HG02571 (cell line): ENCODE results near the gene CDK15.
"Not testable (repeated sequence)": the region's sequence is repeated elsewhere in the genome, so short reads cannot be mapped to it uniquely, and the experiment has no call there.

Experiments
- ATAC-seq: cut with Tn5 transposase; IDR thresholded peaks from one replicate; pipeline ENCODE4 v1.9.1; 2021; ENCODE audit warnings: mild to moderate bottlenecking, moderate library complexity; ENCODE audit not compliant: unreplicated experiment

CDK15 gene

DNA sequence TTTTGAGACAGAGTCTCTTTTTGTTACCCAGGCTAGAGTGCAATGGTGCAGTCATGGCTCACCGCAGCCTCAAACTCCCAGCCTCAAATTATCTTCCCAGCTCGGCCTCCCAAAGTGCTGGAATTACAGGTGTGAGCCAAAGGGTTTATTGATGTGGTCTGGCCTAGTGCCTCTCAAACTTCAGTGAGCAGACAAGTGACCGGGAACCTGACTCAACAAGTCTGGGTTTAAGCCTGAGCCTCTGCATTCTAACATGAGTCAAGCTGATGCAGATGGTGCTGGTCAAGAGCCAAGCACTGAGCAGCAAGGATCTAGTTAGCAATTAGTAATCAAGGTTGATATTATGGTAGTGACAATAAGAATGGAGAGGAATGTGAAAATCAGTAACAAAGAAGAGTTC lies 21.3 kb downstream of the CDK15 start:
- no peak for ATAC-seq

DNA sequence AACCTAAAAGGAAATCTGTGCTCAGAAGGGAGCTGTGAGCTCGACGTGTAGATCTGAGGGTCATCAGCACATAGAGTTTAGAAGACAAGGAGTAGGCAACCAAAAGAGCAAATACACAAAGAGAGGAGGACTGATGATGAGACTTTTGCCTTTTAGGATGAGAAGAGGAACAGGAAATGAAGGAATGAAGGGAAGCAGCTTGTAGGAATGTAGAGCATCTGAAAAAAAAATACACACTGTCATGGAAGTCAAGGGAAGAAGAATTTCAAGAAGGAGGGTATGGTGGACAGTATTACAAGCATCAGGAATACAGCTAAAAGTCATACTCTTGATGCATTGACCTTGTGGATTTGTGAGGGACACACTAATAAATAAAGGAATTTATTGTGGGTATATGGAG lies 21.9 kb downstream of the CDK15 start:
- no peak for ATAC-seq

DNA sequence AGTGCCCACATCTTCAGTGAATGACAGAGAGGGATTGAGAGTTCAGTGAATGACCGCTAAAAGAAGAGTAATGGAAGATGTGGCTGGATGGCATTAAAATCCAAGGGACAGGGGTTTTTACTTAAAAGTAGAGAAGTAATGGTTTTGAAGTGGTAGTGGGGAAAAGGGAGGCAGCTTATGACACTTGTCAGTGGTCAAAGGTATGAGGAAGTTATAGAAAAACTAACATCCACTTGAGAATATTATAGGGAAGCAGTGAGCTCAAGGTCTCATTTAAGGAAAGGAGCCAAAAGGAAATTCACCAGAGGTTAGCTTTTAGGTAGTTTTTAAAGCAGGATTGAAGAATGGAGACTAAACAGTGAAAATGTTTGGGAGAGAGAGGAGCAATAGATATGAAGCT lies 24.3 kb downstream of the CDK15 start:
- no peak for ATAC-seq

DNA sequence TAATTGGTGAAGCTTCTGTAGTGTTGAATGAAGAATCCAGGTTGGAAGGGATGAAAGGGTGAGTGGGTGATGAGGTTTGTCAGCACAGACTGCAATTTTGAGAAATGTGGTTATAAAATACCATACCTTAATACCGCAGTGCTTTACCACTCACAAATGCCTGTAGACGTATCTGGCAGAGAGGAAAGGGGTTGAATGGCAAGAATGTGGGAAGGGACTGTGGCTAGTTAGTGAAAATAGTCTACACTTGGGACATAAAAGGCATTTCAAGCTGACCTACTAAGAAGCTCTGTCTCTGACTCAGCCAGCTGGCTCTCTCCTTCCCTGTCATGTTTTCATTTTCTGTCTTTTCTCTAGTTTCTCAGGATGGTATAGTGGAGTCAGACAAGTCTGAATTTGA lies 25.1 kb downstream of the CDK15 start:
- ATAC-seq, result no peak

DNA sequence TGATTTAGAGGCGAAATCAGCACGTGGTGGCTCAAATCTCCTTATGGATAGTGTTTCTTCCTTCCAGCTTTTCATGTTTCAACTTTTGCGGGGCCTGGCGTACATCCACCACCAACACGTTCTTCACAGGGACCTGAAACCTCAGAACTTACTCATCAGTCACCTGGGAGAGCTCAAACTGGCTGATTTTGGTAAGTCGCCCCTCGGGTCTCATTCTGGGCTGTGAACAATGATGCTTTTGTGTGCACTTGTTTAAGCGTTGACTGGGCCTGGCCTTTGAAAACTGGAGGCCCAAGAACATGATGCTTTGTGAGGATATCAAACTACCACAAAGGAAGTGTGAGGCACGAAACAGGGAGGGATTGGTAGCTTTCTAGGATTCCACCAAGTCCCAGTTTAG lies 27.4 kb downstream of the CDK15 start:
- ATAC-seq, result no peak

DNA sequence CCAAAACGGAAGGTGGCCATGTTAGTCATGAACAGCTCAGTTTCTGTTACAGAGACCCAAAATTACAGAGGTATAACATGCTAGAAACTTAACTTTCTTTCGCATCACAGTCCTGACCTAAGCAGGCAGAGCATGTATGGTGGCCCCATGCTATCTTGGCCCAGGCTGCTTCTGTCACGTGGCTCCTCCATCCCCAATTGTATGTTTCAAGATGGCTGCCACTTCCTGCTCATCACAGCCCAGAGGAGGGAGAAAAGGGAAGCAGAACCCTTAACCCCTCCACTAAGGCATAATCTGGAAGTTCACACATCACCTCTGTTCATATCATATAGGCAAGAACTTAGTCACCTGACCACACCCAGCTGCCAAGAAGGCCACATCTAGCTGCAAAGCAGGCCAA lies 28.7 kb downstream of the CDK15 start:
- no peak for ATAC-seq

DNA sequence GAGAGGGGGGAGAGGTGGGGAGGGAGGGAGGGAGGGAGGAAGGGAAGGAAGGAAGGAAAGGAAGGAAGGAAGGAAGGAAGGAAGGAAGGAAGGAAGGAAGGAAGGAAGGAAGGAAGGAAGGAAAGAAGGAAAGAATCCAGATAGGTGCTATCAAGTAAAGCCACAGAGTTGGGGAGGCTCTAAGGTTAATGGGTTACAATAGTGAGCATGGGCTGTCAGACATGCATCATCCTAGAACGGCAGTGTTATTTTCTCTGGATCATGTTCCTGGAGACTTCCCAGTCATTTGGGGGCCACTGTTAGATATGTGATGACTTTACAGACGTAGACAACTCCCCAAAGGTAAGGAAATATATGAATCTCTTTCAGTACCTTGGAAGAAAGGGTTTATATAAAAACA lies 31.1 kb downstream of the CDK15 start:
- ATAC-seq, result no peak

DNA sequence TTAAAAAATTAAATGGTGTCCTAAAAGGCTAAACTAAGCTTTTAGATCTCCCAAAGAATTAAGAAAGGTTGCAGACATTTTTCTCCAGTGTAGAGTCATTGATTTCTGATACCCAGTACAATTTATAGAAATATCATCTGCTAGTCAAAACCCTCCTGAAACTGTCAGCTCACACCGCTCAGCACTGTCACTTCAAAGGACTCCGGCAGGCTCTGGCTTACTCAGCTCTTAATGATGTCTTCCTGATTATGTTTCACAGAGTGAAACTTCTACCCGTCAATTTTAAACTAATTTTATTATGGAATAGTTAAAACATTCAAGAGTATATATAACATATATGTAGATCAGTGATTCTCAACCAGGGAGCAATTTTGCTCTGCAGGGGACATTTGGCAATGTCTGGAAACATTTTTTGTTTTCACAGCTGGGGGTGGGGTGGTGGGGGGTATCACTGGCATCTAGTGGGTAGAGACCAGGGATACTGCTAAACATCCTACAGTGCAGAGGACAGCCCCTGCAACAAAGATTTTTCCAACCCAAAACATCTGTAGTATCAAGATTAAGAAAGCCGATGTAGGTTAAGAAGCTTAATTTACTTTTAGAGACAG lies 31.6 kb downstream of the CDK15 start:
- no peak for ATAC-seq

DNA sequence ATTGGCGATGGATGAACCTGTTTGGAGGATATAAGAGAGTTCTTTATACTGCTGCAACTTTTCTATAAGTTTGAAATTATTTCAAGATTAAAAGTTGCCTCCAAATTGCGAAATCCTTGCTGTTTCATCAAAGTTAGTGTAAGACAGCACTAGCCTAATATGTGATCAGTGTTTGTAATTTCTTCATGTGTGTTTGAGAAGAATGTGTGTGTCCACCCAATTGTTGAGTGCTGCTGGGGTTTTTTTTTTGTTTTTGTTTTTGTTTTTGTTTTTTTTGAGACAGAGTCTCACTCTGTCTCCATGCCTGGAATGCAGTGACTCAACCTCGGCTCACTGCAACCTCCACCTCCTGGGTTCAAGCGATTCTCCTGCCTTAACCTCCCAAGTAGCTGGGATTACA lies 33.4 kb downstream of the CDK15 start:
- no peak for ATAC-seq

DNA sequence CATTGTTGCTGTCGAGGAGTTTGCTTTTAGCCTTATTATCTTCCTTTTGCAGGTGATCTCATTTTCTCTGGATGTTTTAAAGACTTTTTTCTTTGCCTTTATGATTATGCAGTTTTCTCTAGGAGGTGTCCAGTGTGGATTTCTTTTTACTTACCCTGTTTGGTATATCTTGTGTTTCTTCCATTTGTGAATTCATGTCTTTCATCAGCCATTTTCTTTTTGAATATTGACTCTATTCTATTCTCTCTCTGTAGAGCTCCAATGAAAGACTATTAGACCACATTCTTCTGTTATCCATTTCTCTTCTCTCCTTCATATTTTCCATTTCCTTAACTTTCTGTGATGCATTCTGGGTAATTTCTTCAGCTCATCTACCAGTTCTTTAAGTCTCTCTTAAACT lies 34.4 kb downstream of the CDK15 start:
- no peak for ATAC-seq

DNA sequence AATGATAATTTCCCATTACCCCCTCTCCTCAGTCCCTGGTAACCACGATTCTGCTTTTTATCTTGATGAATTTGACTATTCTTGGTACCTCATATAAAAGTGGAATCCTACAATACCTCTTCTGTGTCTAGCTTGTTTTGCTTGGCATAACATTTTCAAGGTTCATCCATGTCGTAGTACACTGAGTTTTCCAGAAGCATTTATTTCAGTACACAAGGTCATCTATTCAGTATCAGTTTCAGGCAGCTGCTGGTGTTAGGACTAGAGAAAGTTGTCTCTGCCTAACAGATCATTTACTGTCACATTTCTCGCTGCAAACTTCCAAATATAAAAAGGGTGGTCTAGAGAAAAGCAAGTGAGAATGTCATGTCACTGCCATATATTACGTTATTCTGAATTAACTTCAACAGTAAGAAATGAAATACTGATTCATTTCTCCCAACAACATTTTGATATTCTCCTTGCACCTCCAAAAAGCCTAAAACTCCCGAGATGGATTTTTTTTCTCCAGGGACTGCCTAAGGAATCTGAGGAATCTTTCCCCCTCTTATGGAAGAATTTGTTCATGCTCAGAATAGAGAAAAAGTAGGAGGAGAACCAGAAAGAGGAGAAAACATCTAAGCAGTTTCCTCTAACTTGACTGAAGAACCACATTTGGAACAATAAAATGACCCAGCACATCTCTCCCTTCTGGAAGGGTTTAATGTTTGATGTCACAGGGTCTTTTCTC lies 36.0 kb downstream of the CDK15 start:
- no peak for ATAC-seq

DNA sequence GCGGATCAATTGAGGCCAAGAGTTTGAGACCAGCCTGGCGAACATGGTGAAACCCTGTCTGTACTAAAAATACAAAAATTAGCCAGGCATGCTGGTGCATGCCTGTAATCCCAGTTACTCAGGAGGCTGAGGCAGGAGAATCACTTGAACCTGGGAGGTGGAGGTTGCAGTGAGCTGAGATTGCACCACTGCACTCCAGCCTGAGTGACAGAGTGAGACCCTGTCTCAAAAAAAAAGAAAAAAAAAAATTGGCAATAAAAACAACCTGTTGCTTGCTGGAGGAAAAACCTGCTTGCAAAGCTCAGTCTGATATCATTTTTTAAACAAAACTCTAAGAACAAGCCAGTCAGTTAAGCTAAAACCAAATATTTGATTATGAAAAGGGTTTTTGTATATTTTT lies 38.6 kb downstream of the CDK15 start:
- ATAC-seq, result not testable (repeated sequence)

DNA sequence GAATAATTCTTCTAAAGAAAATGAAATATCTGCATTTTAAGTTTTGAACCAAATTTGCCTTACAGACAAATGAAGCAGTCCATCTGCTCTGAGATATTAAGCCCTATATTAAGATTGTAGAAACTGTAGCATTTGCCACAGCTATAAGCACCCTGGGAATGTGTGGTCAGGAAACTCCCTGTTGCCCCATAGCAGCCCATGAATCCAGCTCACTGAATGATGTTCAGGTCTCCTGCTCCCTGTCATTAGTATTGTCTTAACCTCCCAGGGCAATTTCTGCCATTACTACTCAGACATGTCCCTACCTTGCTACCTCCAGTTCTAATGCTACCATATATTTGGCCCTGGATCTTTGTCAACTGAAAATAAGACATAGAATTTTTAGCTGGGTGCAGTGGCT lies 41.1 kb downstream of the CDK15 start:
- ATAC-seq, result no peak

DNA sequence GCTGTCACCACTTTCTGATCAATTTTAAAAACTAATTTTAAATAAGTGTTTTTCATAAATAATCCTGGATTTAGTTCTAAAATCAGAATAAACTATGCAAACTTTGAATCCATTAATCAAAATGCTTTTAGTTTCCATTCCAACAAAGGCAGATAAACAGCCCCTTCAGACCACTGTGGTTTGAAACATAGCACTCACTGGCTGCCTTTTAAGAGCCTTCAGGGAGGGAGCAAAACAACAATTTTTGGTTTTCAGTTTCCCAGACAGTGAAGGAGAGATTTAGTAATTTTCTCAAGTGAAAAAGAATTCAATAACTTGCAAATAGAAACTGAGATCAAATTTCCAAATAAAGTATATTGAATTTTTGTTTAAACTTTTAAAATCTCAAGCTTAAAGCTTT lies 46.1 kb downstream of the CDK15 start:
- no peak for ATAC-seq

DNA sequence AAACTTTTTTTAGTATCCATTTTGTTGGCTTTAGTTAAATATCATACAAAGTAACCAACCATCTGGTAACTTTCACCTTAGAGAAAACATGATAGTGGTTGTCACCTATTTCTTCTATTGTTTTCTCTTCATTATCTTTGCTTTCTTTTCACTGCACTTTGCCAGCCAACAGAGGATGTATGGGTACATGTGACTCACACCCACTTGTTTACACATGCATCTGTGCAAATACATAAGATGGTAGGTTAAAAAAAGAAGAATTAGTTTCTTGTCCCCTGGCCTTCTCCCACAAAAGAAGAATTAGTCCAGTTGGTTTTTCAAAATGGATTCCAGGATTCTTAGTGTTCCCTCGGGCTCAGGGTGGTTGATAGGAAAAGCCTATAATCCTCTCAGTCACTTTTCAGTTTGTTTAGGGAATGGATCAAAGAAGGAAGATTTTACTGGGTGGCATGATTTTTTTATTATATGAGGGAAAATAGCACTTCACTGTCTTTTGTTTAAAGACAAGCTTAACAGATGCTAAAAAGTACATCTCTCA lies 46.6 kb downstream of the CDK15 start:
- ATAC-seq, result no peak

DNA sequence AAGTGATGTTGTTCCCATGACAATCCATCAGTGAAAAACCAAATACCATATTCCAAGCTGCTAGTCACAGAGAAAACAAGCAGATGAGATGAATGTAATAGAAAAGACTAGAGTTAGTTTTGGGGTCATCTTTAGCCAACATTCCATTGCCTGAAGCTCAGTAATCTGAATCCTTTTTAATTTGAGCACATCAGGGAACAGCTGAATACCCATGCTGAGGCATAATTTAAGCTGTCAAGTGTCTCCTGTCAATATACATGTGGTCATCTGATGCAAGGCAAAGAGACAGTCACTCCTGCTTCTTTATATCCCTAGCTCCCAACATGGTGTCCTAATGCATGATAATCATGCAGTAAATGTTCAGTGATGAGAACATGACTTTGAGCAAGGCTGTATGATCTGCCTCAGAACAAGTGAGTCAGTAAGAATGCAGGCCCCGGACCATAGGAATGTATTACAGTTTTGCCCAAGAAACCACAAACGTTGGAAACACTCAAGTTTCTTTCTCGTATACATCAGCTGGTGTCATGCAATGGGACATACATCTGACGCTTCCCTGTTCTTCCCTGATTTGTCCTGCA lies 48.0 kb downstream of the CDK15 start:
- ATAC-seq, result no peak

DNA sequence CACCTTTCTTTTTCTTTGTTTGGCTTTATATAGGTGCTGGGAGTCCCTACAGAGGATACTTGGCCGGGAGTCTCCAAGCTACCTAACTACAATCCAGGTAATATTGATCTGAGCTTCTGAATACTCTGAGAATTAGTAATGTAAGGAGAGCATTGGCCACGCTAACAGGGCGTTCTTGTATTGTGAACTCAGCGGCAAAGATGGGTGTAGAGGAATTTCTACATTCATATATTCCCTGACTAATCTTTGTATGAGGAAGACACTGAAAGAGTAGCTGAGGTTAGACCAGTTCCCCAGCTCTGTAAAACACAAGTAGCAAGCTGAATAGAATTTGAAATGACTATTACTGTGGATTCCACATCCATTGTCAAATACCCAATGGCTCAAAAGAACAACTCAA lies 48.5 kb downstream of the CDK15 start:
- ATAC-seq, result no peak

DNA sequence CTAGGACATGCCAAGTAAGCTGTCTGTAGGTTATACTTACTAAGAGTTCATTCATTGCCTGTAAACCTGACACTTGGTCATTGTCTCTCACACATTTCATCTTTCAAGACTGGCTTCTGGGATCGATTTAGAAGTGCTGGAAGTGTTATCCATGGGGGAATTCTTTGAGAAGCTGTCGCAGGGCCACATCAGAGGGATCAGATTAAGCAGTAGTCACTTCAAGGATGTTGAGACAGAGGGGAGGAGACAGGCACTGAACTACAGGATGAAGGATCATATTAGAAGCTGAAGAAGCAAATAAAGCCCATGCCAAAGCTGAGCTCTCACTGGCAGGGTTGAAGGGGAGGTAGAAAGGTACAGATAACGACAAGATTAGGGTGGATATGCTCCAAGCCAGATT lies 49.0 kb downstream of the CDK15 start:
- ATAC-seq, result no peak

DNA sequence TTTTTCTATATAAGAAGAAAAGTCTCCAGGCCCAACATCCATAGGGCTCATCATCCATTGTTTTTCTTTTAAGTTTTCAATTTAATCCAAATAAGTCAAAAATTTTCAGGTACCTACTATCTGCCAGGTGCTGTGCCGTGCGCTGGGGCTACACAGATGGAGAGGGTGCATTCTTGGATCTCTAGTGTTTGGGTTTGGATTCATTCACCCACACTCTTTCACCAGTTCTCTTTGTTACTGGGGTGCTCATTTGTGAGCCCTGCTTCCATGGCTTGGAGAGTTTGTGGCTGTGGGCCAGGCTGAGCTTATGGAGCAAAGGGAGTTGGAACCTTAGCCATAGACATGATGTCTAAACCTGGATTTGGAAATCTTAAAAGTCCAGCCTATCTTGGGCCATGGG lies 51.0 kb downstream of the CDK15 start:
- ATAC-seq, result no peak

DNA sequence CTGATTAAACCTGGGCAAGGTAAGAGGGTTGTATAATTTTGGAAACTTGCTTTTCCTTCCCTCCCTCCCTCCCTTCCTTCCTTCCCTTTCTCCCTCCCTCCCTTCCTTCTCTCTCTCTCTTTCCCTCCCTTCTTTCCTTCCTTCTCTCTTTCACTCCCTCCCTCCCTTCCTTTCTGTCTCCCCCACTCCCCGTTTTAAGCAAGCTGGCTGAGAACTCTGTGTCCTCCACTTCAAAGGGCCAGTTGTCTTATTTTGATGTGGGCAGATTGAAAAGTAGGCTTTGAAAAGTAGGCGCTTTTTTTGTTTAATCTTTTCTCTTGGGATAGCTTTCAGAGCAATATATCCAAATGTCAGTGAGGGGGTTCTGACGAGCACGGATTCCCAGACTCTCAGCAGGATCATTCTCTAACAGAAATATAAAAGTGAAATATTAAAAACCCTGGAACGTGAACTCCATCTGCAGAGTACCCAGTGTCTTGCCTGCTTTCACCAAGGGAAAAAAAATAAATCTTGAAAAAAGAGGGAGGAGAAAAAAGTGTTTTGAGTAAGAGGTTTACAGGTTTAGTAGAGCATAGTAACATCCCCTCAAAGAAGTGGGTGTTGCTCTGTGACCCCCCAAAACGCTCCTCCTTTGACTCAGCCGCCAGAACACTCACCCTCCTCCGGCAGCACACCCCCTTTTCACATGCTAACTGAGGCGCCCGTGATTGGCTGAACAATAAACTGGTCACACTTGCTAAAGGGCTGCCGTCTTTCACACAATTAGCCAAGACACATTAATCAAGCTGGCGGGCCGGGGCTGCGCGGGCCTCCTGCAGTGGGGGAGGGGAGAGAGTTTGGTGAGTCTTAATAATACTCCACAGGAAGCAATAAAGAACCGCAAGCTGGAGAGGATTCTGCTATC lies 52.2 kb downstream of the CDK15 start:
- ATAC-seq, result no peak

DNA sequence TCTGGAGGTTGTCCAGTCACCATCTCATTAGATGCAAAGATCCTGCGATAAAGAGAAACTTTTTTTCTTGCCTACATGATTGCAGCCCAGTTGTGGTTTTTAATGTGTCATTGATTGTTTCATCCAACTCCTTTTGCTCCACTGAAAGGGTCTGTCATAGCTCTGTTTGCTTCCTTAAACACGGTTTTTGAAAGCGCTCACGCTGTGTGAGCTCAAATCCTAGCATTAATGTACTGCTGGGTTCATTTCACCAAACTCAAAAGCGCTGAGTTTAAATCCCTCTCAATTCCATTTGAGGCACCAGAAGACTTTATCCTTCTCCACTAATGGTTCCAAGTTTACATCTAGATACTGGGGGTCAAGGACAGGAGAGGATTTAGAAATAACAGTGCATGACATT lies 53.6 kb downstream of the CDK15 start:
- no peak for ATAC-seq
